ENCODE measurements around the gene SRRM4.
A peak's percentile ranks its signal among the peaks of the same experiment; 100 is the strongest.

SRRM4 gene

GRCh38 chr12:119153477-119154434, 172.4 kb downstream of the SRRM4 start:
- no peak for DNase-seq (ENCODE audit: low read depth)
- no peak for TF ChIP-seq CTCF (IDR thresholded peaks at IDR 0.05; ENCODE audit: control insufficient read depth, extremely low read depth, insufficient read depth)
- H3K4me3 ChIP-seq (ENCODE audit: low read depth, low read length), result no peak overlapping the region

- no peak overlapping the region for H3K4me3 ChIP-seq (ENCODE audit: low read depth, low read length)
- TF ChIP-seq CTCF (IDR thresholded peaks at IDR 0.05; ENCODE audit: control insufficient read depth, extremely low read depth, insufficient read depth), result no peak
- no peak for DNase-seq (ENCODE audit: low read depth)
Measured at GRCh38 chr12:119154435-119154818, 173.1 kb downstream of the SRRM4 start.

GRCh38 chr12:119156401-119157044, 175.2 kb downstream of the SRRM4 start:
- DNase-seq (ENCODE audit: low read depth), result no peak
- no peak overlapping the region for H3K4me3 ChIP-seq (ENCODE audit: low read depth, low read length)
- TF ChIP-seq CTCF (IDR thresholded peaks at IDR 0.05; ENCODE audit: control insufficient read depth, extremely low read depth, insufficient read depth), result 0 out of 2 replicates have a peak, but pooled peaks have one; percentile 21

GRCh38 chr12:119157528-119157927, 176.2 kb downstream of the SRRM4 start:
- H3K4me3 ChIP-seq (ENCODE audit: low read depth, low read length), result no peak overlapping the region
- TF ChIP-seq CTCF (IDR thresholded peaks at IDR 0.05; ENCODE audit: control insufficient read depth, extremely low read depth, insufficient read depth), result no peak
- DNase-seq (ENCODE audit: low read depth), result no peak

- no peak for TF ChIP-seq CTCF (IDR thresholded peaks at IDR 0.05; ENCODE audit: control insufficient read depth, extremely low read depth, insufficient read depth)
- no peak overlapping the region for H3K4me3 ChIP-seq (ENCODE audit: low read depth, low read length)
- no peak for DNase-seq (ENCODE audit: low read depth)
Measured at GRCh38 chr12:119157978-119158377, 176.6 kb downstream of the SRRM4 start.

GRCh38 chr12:119158402-119158801, 177.1 kb downstream of the SRRM4 start:
- TF ChIP-seq CTCF (IDR thresholded peaks at IDR 0.05; ENCODE audit: control insufficient read depth, extremely low read depth, insufficient read depth), result no peak
- no peak for DNase-seq (ENCODE audit: low read depth)
- H3K4me3 ChIP-seq (ENCODE audit: low read depth, low read length), result no peak overlapping the region
